HCT116 (cell line): ENCODE measurements around the gene PGBD1. TPM values are rescaled to one million over a fixed set of nuclear protein-coding genes. Genes with fewer than 3 reads are reported as not detected.

Experiments used
- ATAC-seq: fragments of 200-7000 bp; cut with Tn5 transposase; 2 replicates; pipeline ENCODE4 v1.9.1; 2020; ENCODE audit warnings: mild to moderate bottlenecking, moderate library complexity
- BruUV-seq: library from RNA; stranded (reverse); fragments of 400-500 nt; replicated peaks from 2 replicates; lab custom pipeline; 2021; lab: Mats Ljungman, UMichigan
- CTCF ChIA-PET: fragments of 300-600 bp; sonication (Branson Sonifier 250); formaldehyde crosslinking; loops from one replicate; lab custom pipeline; 2021; ENCODE audit warnings: antibody characterized with exemption; lab: Charles Lee
- POLR2A ChIA-PET: fragments of 300-600, 350-600 bp; sonication (Branson Sonifier 250); formaldehyde crosslinking; loops from one replicate; lab custom pipeline; 2021; ENCODE audit warnings: antibody characterized with exemption; lab: Charles Lee
- RAD21 ChIA-PET, 2 experiments: fragments of 300-600 bp; sonication (Branson Sonifier 250); formaldehyde crosslinking; loops; one replicate each; lab custom pipeline; 2023; ENCODE audit warnings: low total read pairs in 2 of 2; ENCODE audit not compliant: uncharacterized antibody in 2 of 2, unreplicated experiment in 2 of 2, low non-redundant PET in 1 of 2; lab: Charles Lee
- DNase-seq: peaks from one replicate; pipeline ENCODE4 v3.0.0-alpha.2; 2010; ENCODE audit warnings: low read depth, low spot score
- H2AFZ ChIP-seq: fragments of 200-600 bp; shearing (Covaris generic), sonication (generic); 2 replicates; pipeline ENCODE4 v1.6.1; 2017; ENCODE audit warnings: low read depth, mixed run types, mixed read lengths, antibody characterized with exemption, low read length; ENCODE audit not compliant: poor library complexity, severe bottlenecking
- H3K27ac ChIP-seq: 2 replicates; pipeline ENCODE4 v1.5.1; 2012; ENCODE audit warnings: low read depth, low read length
- H3K27me3 ChIP-seq: fragments of 200-600 bp; sonication (generic); 2 replicates; pipeline ENCODE4 v1.6.1; 2016; ENCODE audit warnings: mixed run types, low read length, mixed read lengths; ENCODE audit not compliant: insufficient read depth
- H3K36me3 ChIP-seq, 2 experiments: fragments of 200-500 bp in 1 of 2; fragments of 200-600 bp in 1 of 2; sonication (Bioruptor generic) in 1 of 2; sonication (generic) in 1 of 2; 2 replicates each; pipeline versions ENCODE4 v1.5.1 to v1.6.1; 2014 to 2016; ENCODE audit warnings: low read length in 2 of 2, inconsistent platforms in 1 of 2, mixed read lengths in 1 of 2, mixed run types in 1 of 2; ENCODE audit not compliant: insufficient read depth in 2 of 2, control insufficient read depth in 1 of 2
- H3K4me1 ChIP-seq, 2 experiments: fragments of 200-600 bp in 1 of 2; sonication (generic) in 1 of 2; 2 replicates each; pipeline versions ENCODE4 v1.5.1 to v1.6.1; 2012 to 2017; ENCODE audit warnings: low read length in 2 of 2, inconsistent platforms in 1 of 2, mild to moderate bottlenecking in 1 of 2, mixed read lengths in 1 of 2, mixed run types in 1 of 2, moderate library complexity in 1 of 2; ENCODE audit not compliant: insufficient read depth in 2 of 2, control insufficient read depth in 1 of 2
- H3K4me2 ChIP-seq: fragments of 200-600 bp; sonication (generic); 2 replicates; pipeline ENCODE4 v1.6.1; 2017; ENCODE audit warnings: mixed run types, low read length, mixed read lengths
- H3K4me3 ChIP-seq, 2 experiments: fragments of 200-600 bp in 1 of 2; sonication (generic) in 1 of 2; replicated peaks in 1 of 2; 2 replicates each; pipeline ENCODE4 v1.5.1; 2011 to 2016; ENCODE audit warnings: low read length in 2 of 2, control low read depth in 1 of 2, low read depth in 1 of 2, mild to moderate bottlenecking in 1 of 2, mixed read lengths in 1 of 2, mixed run types in 1 of 2
- H3K79me2 ChIP-seq: fragments of 200-600 bp; sonication (generic); 2 replicates; pipeline ENCODE4 v1.6.1; 2017; ENCODE audit warnings: mild to moderate bottlenecking, mixed run types, low read length, moderate library complexity, mixed read lengths; ENCODE audit not compliant: insufficient read depth
- H3K9ac ChIP-seq: fragments of 200-600 bp; sonication (generic); 2 replicates; pipeline ENCODE4 v1.6.1; 2016; ENCODE audit warnings: low read length, mixed read lengths
- H3K9me2 ChIP-seq: fragments of 200-600 bp; sonication (generic), shearing (Covaris generic); 2 replicates; pipeline ENCODE4 v1.6.1; 2017; ENCODE audit warnings: mixed run types, mild to moderate bottlenecking, moderate library complexity; ENCODE audit not compliant: insufficient read depth
- H3K9me3 ChIP-seq, 2 experiments: fragments of 200-500 bp in 1 of 2; fragments of 200-600 bp in 1 of 2; sonication (Bioruptor generic) in 1 of 2; sonication (generic) in 1 of 2; 2 replicates each; pipeline ENCODE4 v1.6.1; 2014 to 2017; ENCODE audit warnings: low read length in 2 of 2, mixed read lengths in 2 of 2, inconsistent platforms in 1 of 2, low read depth in 1 of 2, mild to moderate bottlenecking in 1 of 2, mixed run types in 1 of 2, moderate library complexity in 1 of 2; ENCODE audit not compliant: control insufficient read depth in 1 of 2, insufficient read depth in 1 of 2
- H4K20me1 ChIP-seq: fragments of 200-600 bp; sonication (generic), shearing (Covaris generic); 2 replicates; pipeline ENCODE4 v1.6.1; 2017; ENCODE audit warnings: mixed run types, mild to moderate bottlenecking, moderate library complexity; ENCODE audit not compliant: insufficient read depth
- CBX3 ChIP-seq: IDR thresholded peaks from 2 replicates; pipeline ENCODE4 v1.6.1; 2012; ENCODE audit warnings: low read depth
- CEBPB ChIP-seq: IDR thresholded peaks from 2 replicates; pipeline ENCODE4 v1.6.1; 2012; ENCODE audit warnings: low read depth
- ELF1 ChIP-seq: IDR thresholded peaks from 2 replicates; pipeline ENCODE4 v1.6.1; 2012; ENCODE audit warnings: low read depth, borderline replicate concordance
- EZH2 ChIP-seq: fragments of 200-600 bp; sonication (generic); IDR thresholded peaks from 2 replicates; pipeline ENCODE4 v1.6.1; 2017; ENCODE audit warnings: antibody characterized with exemption, mixed run types
- EZH2phosphoT487 ChIP-seq: fragments of 200-600 bp; IDR thresholded peaks from 2 replicates; pipeline ENCODE4 v1.6.1; 2018; ENCODE audit warnings: antibody characterized with exemption, borderline replicate concordance
- FOSL1 ChIP-seq: IDR thresholded peaks from 2 replicates; pipeline ENCODE4 v1.6.1; 2012; ENCODE audit warnings: low read depth
- JUND ChIP-seq: IDR thresholded peaks from 2 replicates; pipeline ENCODE4 v1.6.1; 2012
- POLR2AphosphoS5 ChIP-seq: IDR thresholded peaks from 2 replicates; pipeline ENCODE4 v1.6.1; 2011; ENCODE audit warnings: mild to moderate bottlenecking, low read depth, low read length, moderate library complexity
- RAD21 ChIP-seq: IDR thresholded peaks from 2 replicates; pipeline ENCODE4 v1.6.1; 2012; ENCODE audit warnings: low read depth, mild to moderate bottlenecking
- SIN3A ChIP-seq: IDR thresholded peaks from 2 replicates; pipeline ENCODE4 v1.6.1; 2012; ENCODE audit warnings: low read depth
- SP1 ChIP-seq: IDR thresholded peaks from 2 replicates; pipeline ENCODE4 v1.6.1; 2012; ENCODE audit warnings: low read depth
- TCF7L2 ChIP-seq: IDR thresholded peaks from 2 replicates; pipeline ENCODE4 v1.7.0; 2011; ENCODE audit warnings: borderline replicate concordance, inconsistent platforms; ENCODE audit not compliant: insufficient read depth, insufficient read length; ENCODE audit errors: extremely low read depth
- YY1 ChIP-seq: IDR thresholded peaks from 2 replicates; pipeline ENCODE4 v1.6.1; 2011; ENCODE audit warnings: low read length, low read depth, moderate library complexity, mild to moderate bottlenecking; ENCODE audit not compliant: insufficient replicate concordance; ENCODE audit errors: extremely low read depth
- ZNF274 ChIP-seq: fragments of 200-500 bp; sonication (Bioruptor generic); IDR thresholded peaks from 2 replicates; pipeline ENCODE4 v1.6.1; 2014; ENCODE audit warnings: mild to moderate bottlenecking, low read depth, low read length, inconsistent platforms
- intact Hi-C: fragments of 100-400 bp; cut with micrococcal nuclease; formaldehyde crosslinking; loops from 2 replicates; pipeline ENCODE4 v1.10.0; 2022
- total RNA-seq: library from RNA; stranded (reverse); gene quantifications from one replicate; pipeline ENCODE4 v1.2.1, GENCODE V29; 2021; ENCODE audit not compliant: unreplicated experiment
- TF ChIP-seq, protein P1 (sequence below): IDR thresholded peaks from 2 replicates; pipeline ENCODE4 v1.6.1; 2012
- TF ChIP-seq, protein P2 (sequence below): IDR thresholded peaks from 2 replicates; pipeline ENCODE4 v1.6.1; 2011; ENCODE audit warnings: mild to moderate bottlenecking, low read length, moderate library complexity; ENCODE audit not compliant: insufficient replicate concordance; ENCODE audit errors: extremely low read depth

Gene PGBD1
- total RNA-seq, 1 experiment from 2014 or later: 3.6 TPM

DNA sequence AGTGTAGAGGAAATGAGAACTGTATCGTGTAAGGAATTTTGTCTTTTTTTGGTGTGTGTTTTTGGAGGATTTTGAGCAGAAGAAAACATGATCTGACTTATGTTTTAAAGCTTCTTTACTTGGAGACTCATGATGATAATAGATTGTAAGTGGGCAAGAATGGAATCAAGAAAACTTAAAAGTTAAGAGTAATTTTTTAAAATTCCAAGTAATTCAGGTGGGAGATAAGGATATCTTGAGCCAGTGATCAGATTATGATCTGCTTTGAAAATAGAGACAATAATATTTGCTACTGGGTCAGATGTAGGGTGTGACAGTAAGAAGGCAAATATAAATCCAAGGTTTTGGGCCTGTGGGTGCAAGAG, 13.7 kb upstream of the PGBD1 start:
- intact Hi-C loops: loop anchor here (1.0 to 5.0 kb wide), 2 partner anchors 15 to 70 kb away; partner anchors contain the start of genes ZKSCAN4 and ZSCAN31
- Histone ChIP-seq H3K79me2 (peaks cover 18% of the 10 kb centered on the region), H3K9me3 (no peaks in the 10 kb centered on the region), H3K4me3 (peak overlapping the region; percentile 83 to 86), H3K9ac (peak overlapping the region; percentile 76), H3K4me2 (peak overlapping the region; percentile 86), H3K4me1 (peaks cover 11 to 39% of the 10 kb centered on the region in 2 experiments), H3K36me3 (peaks cover 0 to 7% of the 10 kb centered on the region in 2 experiments; a peak in 1 of 4 replicates), H2AFZ (peak overlapping the region; percentile 83), H3K27ac (peak overlapping the region; percentile 71; the same call in 1 of the 2 replicates), H3K27me3 (no peaks in the 10 kb centered on the region), H4K20me1 (no peaks in the 10 kb centered on the region), H3K9me2 (no peaks in the 10 kb centered on the region)
- ChIA-PET CTCF (no interaction called here), RAD21 (no interaction called here), POLR2A (interaction anchor here (1.1 to 2.3 kb wide), 5 partner anchors 13 to 429 kb away, joined by 3 to 13 read pairs (median 4); partner anchors contain the start of genes ZKSCAN3 and ZKSCAN4)
- DNase-seq: no peak
- no peak for TF ChIP-seq RAD21
- TF ChIP-seq, protein P1, sequence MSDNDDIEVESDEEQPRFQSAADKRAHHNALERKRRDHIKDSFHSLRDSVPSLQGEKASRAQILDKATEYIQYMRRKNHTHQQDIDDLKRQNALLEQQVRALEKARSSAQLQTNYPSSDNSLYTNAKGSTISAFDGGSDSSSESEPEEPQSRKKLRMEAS: no peak
- no peak for TF ChIP-seq EZH2phosphoT487
- no peak for TF ChIP-seq ZNF274
- TSS peak; percentile 69 for BruUV-seq
- ATAC-seq: no peak

DNA sequence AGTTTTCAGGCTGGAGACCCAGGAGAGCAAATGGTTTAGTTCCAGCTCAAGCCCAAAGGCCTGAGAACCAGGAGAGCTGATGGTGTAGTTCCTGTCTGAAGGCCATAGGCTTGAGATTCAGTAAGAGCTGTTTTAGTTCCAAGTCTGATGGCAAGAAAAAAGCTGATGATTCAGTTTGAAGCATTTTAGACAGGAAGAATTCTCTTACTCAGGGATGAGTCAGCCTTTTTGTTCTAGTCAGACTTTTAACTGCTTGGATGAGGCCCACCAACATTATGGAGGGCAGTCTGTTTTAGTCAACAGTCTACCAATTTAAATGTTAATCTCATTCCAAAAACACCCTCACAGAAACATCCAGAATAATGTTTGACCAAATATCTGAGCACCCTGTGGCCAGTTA, 11.9 kb upstream of the PGBD1 start:
- Histone ChIP-seq H3K9me3 (no peaks in the 10 kb centered on the region), H3K79me2 (peaks cover 18% of the 10 kb centered on the region), H3K9me2 (no peaks in the 10 kb centered on the region), H3K27ac (peak overlapping the region; percentile 82), H3K9ac (0 out of 2 replicates have a peak overlapping the region, but pooled peaks have one; percentile 21), H4K20me1 (no peaks in the 10 kb centered on the region), H2AFZ (no peak overlapping the region), H3K27me3 (no peaks in the 10 kb centered on the region)
- CTCF ChIA-PET: interaction anchor here (1.0 kb wide), 1 partner anchor 87 kb away, joined by 4 read pairs; no protein-coding TSS in a partner anchor
- TF ChIP-seq CBX3: peak; percentile 89
- TF ChIP-seq, protein P1: peak; percentile 20; the same call in 1 of the 2 replicates
- TF ChIP-seq CEBPB: no peak
- no peak for TF ChIP-seq EZH2
- TF ChIP-seq YY1: no peak
- peak; percentile 88 for TF ChIP-seq FOSL1
- TF ChIP-seq, protein P2, sequence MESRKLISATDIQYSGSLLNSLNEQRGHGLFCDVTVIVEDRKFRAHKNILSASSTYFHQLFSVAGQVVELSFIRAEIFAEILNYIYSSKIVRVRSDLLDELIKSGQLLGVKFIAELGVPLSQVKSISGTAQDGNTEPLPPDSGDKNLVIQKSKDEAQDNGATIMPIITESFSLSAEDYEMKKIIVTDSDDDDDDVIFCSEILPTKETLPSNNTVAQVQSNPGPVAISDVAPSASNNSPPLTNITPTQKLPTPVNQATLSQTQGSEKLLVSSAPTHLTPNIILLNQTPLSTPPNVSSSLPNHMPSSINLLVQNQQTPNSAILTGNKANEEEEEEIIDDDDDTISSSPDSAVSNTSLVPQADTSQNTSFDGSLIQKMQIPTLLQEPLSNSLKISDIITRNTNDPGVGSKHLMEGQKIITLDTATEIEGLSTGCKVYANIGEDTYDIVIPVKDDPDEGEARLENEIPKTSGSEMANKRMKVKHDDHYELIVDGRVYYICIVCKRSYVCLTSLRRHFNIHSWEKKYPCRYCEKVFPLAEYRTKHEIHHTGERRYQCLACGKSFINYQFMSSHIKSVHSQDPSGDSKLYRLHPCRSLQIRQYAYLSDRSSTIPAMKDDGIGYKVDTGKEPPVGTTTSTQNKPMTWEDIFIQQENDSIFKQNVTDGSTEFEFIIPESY: no peak
- TF ChIP-seq SP1: peak; percentile 68; the same call in 1 of the 2 replicates
- peak; percentile 38; the same call in 1 of the 2 replicates for TF ChIP-seq POLR2AphosphoS5
- TF ChIP-seq TCF7L2: no peak
- no peak for TF ChIP-seq RAD21
- peak; percentile 79 for TF ChIP-seq JUND
- TF ChIP-seq ELF1: no peak
- no peak for TF ChIP-seq SIN3A
- TF ChIP-seq, all 23 proteins: peak for 6
- ChIA-PET POLR2A (interaction anchor here (0.7 to 1.0 kb wide), 2 partner anchors 12 to 16 kb away, joined by 3 to 4 read pairs; partner anchors contain the start of gene PGBD1), RAD21 (no interaction called here)
- peak overlapping the region in 1 of 2 experiments; percentile 6; a peak in 1 of 4 replicates for H3K4me3 ChIP-seq
- intact Hi-C loops: loop anchor here (5.0 kb wide), 1 partner anchor 68 kb away; the partner anchor contains the start of gene ZSCAN31
- peak; percentile 64 for DNase-seq
- peaks cover 11 to 39% of the 10 kb centered on the region in 2 experiments for H3K4me1 ChIP-seq
- BruUV-seq: no TSS peak
- H3K4me2 ChIP-seq: peak overlapping the region; percentile 58
- H3K36me3 ChIP-seq: peaks cover 3 to 16% of the 10 kb centered on the region in 2 experiments; a peak in 1 of 4 replicates
- peak; percentile 43 for ATAC-seq
